Mucosa of gallbladder (tissue), 1 donor: Measurements from ENCODE around the gene KLF13. TPM values are rescaled to one million over a fixed set of nuclear protein-coding genes. Genes with fewer than 3 reads are reported as not detected.

Experiments
- DNase-seq: peaks from one replicate; pipeline ENCODE4 v3.0.0-alpha.2; 2020; ENCODE audit warnings: low spot score
- total RNA-seq: library from RNA; stranded (reverse); gene quantifications from one replicate; pipeline ENCODE4 v1.2.1, GENCODE V29; 2021
- donor health status: DM: no; HTN: no; CAD: no.

Gene KLF13
- total RNA-seq, 1 donor from 2014 or later: 86.0 TPM

- no peak for DNase-seq
These were observed 73.0 kb downstream of the KLF13 start for GRCh38 chr15:31399544-31400171.

DNA sequence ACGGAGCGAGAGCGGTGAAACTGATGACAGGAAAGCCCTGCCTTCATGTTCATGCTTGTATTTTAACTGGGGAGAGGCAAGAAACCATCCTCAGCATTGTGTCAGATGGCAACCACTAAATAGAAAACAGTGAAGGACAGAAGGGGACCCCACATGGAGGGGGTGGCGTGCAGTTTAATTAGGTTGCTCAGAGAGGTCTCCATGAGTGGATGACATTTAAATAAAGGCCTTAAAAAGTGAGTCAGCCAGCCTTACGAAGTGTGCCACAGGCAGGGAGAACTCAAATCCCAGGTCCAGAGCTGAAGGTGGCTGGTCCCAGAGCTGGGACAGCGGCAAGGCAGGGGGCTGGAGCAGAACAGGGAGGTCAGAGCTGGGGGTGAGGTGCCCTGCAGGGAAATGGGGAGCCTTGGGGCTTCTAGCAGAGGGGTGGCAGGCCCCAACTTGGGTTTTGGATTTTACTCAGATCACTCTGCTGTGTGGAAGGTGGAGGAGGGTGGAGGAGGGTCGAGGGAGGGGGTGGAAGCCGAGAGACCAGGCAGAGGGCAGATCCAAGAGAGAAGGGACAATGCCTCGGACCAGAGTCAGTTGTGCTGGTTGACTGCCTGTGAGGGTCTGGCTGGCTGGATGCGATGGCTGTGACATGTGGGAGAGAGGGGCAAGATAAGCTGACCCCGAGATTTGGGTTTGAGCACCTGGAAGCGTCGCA is 73.7 kb downstream of the KLF13 start:
- DNase-seq: no peak

- no peak for DNase-seq
These were observed 74.6 kb downstream of the KLF13 start for GRCh38 chr15:31401282-31401681.

- DNase-seq: no peak
These were observed 75.4 kb downstream of the KLF13 start for GRCh38 chr15:31402003-31402402.

DNA sequence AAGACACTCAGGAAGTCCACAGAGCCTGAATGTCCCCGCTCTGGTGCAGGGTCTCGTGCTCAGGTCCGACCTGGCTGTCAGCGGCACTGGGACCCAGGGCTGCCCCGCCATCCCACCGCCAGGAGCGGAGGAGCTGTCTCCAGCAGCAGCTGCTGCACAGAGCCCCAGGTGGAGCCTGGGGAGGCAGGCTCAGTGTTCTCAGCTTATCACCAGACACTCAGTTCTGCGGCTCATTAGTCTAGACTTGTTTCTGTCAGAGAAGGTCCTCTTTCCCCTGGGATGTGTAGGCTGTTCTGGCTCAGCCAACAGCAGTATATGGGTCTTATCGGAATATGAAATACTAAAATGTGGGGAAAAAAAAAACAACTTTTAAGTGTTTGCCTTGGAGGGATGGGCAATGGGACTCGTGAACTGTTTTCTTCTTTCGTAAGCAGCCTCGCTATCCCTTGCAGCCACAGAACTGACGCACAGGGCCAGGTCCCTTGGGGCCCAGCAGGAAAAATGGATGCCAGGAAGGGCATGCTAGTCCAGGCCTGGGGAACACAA is 75.9 kb downstream of the KLF13 start:
- DNase-seq: no peak

DNA sequence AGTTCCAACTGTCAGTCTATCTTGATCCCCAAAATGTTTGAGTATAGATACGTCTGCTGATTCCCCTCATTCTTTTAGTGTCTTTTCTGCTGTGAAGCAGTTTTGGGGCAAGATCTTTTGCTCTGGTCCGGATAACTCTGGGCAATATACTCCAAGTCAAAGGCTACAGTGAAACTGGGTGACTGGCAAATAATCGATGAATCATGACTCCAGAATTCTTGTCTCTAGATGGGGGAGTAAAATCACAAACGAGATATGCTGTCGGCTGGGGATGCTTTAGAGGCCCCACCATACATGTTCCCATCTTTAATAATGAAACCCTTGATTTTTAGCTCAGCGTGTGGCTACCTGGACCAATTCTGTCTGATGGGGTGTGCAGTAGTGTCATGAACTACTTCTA is 76.5 kb downstream of the KLF13 start:
- DNase-seq: no peak

- DNase-seq: no peak
These were observed 77.0 kb downstream of the KLF13 start for GRCh38 chr15:31403606-31404005.

DNA sequence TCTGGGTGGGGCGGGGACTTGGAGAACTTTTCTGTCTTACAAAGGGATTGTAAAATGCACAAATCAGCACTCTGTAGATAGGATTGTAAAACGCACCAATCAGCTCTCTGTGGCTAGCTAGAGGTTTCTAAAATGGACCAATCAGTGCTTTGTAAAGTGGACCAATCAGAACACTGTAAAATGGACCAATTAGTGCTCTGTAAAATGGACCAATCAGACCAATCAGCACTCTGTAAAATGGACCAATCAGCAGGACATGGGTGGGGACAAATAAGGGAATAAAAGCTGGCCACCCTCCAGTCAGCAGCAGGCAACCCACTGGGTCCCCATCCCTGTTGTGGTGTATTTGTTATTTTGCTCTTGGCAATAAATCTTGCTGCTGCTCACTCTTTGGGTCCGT is 77.7 kb downstream of the KLF13 start:
- no peak for DNase-seq

GRCh38 chr15:31405200-31405920 is 78.7 kb downstream of the KLF13 start:
- peak; percentile 81 for DNase-seq

DNA sequence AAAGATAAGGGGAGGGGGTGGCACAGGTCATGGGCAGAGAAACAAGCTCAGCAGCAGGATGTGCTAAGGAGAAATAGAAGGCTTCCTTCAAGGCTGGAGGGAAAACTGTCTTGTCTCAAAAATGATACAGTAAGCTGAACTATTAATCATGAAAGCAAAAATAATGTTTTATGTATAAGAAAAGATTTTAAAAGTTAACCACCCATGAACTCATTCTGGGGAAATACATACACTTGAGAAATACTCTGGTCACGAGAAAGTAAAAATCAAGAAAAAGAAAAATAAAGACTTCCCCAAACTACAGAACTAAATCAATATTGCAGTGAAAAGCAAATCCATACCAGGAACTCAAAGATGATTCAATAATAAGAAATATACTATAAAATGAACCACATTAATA is 80.7 kb downstream of the KLF13 start:
- no peak for DNase-seq

- DNase-seq: no peak
These were observed 81.2 kb downstream of the KLF13 start for GRCh38 chr15:31407851-31408250.

- DNase-seq: no peak
These were observed 82.1 kb downstream of the KLF13 start for GRCh38 chr15:31408724-31409123.

DNA sequence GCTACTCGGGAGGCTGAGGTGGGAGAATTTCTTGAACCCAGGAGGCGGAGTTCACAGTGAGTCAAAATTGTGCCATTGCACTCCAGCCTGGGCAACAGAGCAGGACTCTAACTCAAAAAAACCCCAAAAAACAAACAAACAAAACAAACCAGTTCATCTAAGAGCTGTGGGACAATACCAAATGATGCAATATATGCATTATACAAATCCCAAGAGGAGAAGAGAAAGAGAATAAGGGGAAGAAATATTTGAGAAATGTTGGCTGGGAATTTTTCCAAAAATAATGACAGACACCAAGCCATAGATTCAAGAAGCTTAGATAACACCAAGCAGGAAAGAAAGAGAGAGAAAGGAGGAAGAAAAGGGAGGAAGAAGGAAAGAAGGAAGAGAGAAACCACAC is 82.5 kb downstream of the KLF13 start:
- DNase-seq: no peak

- DNase-seq: no peak
These were observed 86.2 kb downstream of the KLF13 start for GRCh38 chr15:31412824-31413223.

DNA sequence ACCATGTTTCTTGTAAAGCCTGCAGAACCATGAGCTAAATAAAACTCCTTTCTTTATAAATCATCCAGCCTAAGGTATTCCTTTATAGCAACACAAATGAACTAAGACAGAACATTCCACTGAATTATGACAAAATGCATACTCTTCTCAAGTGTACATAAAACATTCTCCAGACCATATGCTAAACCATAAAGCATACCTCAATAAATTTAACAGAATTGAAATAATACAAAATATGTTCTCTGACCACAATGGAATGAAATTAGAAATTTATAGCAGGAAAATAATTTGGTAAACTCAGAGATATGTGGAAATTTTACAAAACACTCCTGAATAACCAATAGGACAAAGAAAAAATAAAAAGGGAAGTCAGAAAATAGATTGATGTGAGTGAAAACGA is 88.6 kb downstream of the KLF13 start:
- DNase-seq: no peak

- no peak for DNase-seq
These were observed 93.2 kb downstream of the KLF13 start for GRCh38 chr15:31419820-31420219.

DNA sequence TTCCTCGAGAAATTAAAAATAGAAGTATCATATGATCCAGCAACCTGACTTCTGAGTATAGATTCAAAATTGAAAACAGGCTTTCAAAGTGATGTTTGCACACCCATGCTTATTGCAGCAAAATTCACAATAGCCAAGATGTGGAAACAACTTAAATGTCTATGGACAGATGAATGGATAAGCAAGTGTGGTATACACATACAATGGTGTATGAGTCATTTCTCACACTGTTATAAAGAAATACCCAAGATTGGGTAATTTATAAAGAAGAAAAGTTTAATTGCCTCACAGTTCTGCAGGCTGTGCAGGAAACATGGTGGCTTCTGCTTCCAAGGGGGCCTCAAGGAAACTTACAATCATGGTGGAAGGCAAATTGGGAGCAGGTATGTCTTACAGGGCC is 100.8 kb downstream of the KLF13 start:
- DNase-seq: no peak

Other genes with a start within 250 kb of the KLF13 start
- not detected for gene TRPM1, start 225.1 kb upstream of the KLF13 start, total RNA-seq